ENCODE measurements around the gene CCDC182. TPM values are rescaled to one million over a fixed set of nuclear protein-coding genes. Genes with fewer than 3 reads are reported as not detected.

CCDC182 gene
- total RNA-seq (not detected), polyA plus RNA-seq (ENCODE audit: insufficient read depth, low read depth, low replicate concordance) (not detected)
- long read RNA-seq, donor 1, result 0 reads
- long read RNA-seq, donor 2, result 0 reads
- long read RNA-seq, donor 3, result 0 reads
- long read RNA-seq, donor 4, result 0 reads
- long read RNA-seq, donor 5, result 0 reads
- long read RNA-seq, donor 6, result 0 reads
- long read RNA-seq, donor 7, result 0 reads
- long read RNA-seq, donor 8, partial matches to known transcripts, result 0 of 1 reads
- long read RNA-seq, donor 8, other reads (novel, unspliced or antisense), result 0 of 1 reads
- long read RNA-seq, donor 9, result 0 reads
- long read RNA-seq, donor 10, result 0 reads

DNA sequence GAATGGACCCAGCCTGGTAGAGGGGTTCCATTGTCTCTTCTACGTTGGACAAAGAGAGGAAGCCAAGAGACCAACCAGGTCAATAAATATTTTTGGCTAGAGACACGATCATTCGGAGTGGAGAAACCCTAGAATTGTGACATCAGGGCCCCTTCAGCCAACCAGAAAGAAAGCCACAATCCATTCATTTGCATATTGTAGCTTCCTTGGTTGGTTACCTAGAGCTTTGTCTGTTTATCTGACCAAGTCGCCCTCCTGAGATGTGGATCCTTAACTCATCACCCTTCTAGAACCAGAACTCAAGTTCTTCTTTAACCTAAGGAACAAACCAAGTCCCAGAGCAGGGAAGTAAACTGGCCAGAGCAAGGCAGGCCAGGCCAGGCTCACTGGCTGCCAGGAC, at the start of gene CCDC182:
TSS of gene CCDC182 (minus strand) at position 58 of the 400 bp plus-strand sequence. CDS start at position 31, 27 bp downstream.
- Histone ChIP-seq H3K4me3 (ENCODE audit: low read length in 3 of 3) (no peak within 1 kb of the TSS), H3K36me3 (ENCODE audit: control insufficient read depth in 2 of 3, insufficient read depth in 3 of 3, low read length in 3 of 3) (no peaks in the 10 kb centered on the region), H3K27me3 (ENCODE audit: control insufficient read depth, insufficient read depth, low read length) (no peaks in the 10 kb centered on the region), H3K9me3 (ENCODE audit: control insufficient read depth in 2 of 3, insufficient read depth in 1 of 3, low read length in 3 of 3) (no peaks in the 10 kb centered on the region), H3K4me1 (ENCODE audit: control insufficient read depth in 2 of 3, insufficient read depth in 2 of 3, low read depth in 1 of 3, low read length in 3 of 3) (no peaks in the 10 kb centered on the region), H3K9ac (ENCODE audit: low read length in 3 of 3) (no peak within 1 kb of the TSS), H3K27ac (ENCODE audit: low read depth in 2 of 2, low read length in 2 of 2) (no peak within 1 kb of the TSS)
- DNase-seq (no peak), FAIRE-seq (no peak)
- TF ChIP-seq, protein P1, sequence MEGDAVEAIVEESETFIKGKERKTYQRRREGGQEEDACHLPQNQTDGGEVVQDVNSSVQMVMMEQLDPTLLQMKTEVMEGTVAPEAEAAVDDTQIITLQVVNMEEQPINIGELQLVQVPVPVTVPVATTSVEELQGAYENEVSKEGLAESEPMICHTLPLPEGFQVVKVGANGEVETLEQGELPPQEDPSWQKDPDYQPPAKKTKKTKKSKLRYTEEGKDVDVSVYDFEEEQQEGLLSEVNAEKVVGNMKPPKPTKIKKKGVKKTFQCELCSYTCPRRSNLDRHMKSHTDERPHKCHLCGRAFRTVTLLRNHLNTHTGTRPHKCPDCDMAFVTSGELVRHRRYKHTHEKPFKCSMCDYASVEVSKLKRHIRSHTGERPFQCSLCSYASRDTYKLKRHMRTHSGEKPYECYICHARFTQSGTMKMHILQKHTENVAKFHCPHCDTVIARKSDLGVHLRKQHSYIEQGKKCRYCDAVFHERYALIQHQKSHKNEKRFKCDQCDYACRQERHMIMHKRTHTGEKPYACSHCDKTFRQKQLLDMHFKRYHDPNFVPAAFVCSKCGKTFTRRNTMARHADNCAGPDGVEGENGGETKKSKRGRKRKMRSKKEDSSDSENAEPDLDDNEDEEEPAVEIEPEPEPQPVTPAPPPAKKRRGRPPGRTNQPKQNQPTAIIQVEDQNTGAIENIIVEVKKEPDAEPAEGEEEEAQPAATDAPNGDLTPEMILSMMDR (IDR thresholded peaks at IDR 0.05; ENCODE audit: borderline replicate concordance, extremely low read depth, insufficient read depth), result no peak
- intact Hi-C loops (cut with DNase I), result loop anchor here (10.0 kb wide), 1 partner anchor 500 kb away; no protein-coding TSS in a partner anchor

DNA sequence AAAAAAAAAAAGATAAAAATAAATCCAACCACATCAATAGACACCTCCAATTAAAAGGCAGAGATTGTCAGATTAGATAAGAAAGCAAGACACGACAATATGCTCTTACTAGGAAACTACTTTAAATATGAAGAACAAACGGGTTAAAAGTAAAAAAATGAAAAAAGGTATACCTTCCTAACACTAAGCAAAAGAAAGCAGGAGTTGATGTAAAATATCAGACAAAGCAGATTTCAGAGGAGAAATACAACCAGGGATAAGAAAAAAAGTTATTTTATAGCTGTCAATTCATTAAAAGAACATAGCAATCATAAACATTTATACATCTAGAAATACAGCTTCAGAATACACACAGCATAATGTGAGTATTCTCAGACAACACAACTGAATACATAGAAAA, 49.7 kb upstream of the CCDC182 start:
- Histone ChIP-seq H3K4me1 (ENCODE audit: control insufficient read depth in 2 of 3, insufficient read depth in 2 of 3, low read depth in 1 of 3, low read length in 3 of 3) (no peaks in the 10 kb centered on the region), H3K27me3 (ENCODE audit: control insufficient read depth, insufficient read depth, low read length) (no peaks in the 10 kb centered on the region), H3K4me3 (ENCODE audit: low read length in 3 of 3) (no peak overlapping the region), H3K27ac (ENCODE audit: low read depth in 2 of 2, low read length in 2 of 2) (no peak overlapping the region), H3K36me3 (ENCODE audit: control insufficient read depth in 2 of 3, insufficient read depth in 3 of 3, low read length in 3 of 3) (no peaks in the 10 kb centered on the region), H3K9ac (ENCODE audit: low read length in 3 of 3) (no peak overlapping the region), H3K9me3 (ENCODE audit: control insufficient read depth in 2 of 3, insufficient read depth in 1 of 3, low read length in 3 of 3) (no peaks in the 10 kb centered on the region)
- TF ChIP-seq, protein P1 (IDR thresholded peaks at IDR 0.05; ENCODE audit: borderline replicate concordance, extremely low read depth, insufficient read depth), result no peak
- intact Hi-C loops (cut with DNase I), result no loop called here
- no peak for FAIRE-seq
- DNase-seq, result no peak

GRCh38 chr17:57788725-57789124, 43.6 kb upstream of the CCDC182 start:
- H3K4me3 ChIP-seq (ENCODE audit: low read length in 3 of 3), result no peak overlapping the region
- intact Hi-C loops (cut with DNase I), result no loop called here
- no peak for FAIRE-seq
- no peaks in the 10 kb centered on the region for H3K9me3 ChIP-seq (ENCODE audit: control insufficient read depth in 2 of 3, insufficient read depth in 1 of 3, low read length in 3 of 3)
- no peaks in the 10 kb centered on the region for H3K36me3 ChIP-seq (ENCODE audit: control insufficient read depth in 2 of 3, insufficient read depth in 3 of 3, low read length in 3 of 3)
- no peaks in the 10 kb centered on the region for H3K27me3 ChIP-seq (ENCODE audit: control insufficient read depth, insufficient read depth, low read length)
- TF ChIP-seq, protein P1 (IDR thresholded peaks at IDR 0.05; ENCODE audit: borderline replicate concordance, extremely low read depth, insufficient read depth), result no peak
- no peak overlapping the region for H3K27ac ChIP-seq (ENCODE audit: low read depth in 2 of 2, low read length in 2 of 2)
- H3K9ac ChIP-seq (ENCODE audit: low read length in 3 of 3), result no peak overlapping the region
- H3K4me1 ChIP-seq (ENCODE audit: control insufficient read depth in 2 of 3, insufficient read depth in 2 of 3, low read depth in 1 of 3, low read length in 3 of 3), result no peaks in the 10 kb centered on the region
- no peak for DNase-seq
